Transverse colon (tissue), 4 donors: ENCODE results near the gene ZMIZ1. TPM values are rescaled to one million over a fixed set of nuclear protein-coding genes. Genes with fewer than 3 reads are reported as not detected.
A peak's percentile ranks its signal among the peaks of the same experiment; 100 is the strongest.

Source experiments
- DNase-seq: peaks from one replicate; pipeline ENCODE4 v3.0.0-alpha.2; 2019
- H3K27ac ChIP-seq, 4 donors: fragments of 200-600 bp; sonication (generic); 2 replicates each; pipeline ENCODE4 v1.5.1; 2016 to 2018; ENCODE audit warnings: inconsistent platforms in 4 of 4
- H3K27me3 ChIP-seq: fragments of 200-600 bp; sonication (generic); 2 replicates; pipeline ENCODE4 v1.5.1; 2017; ENCODE audit warnings: inconsistent platforms
- H3K36me3 ChIP-seq, 4 donors: fragments of 200-600 bp; sonication (generic); 2 replicates each; pipeline ENCODE4 v1.5.1; 2017 to 2019; ENCODE audit warnings: inconsistent platforms in 4 of 4
- H3K4me1 ChIP-seq, 4 donors: fragments of 200-600 bp; sonication (generic); 2 replicates each; pipeline ENCODE4 v1.5.1; 2017 to 2020; ENCODE audit warnings: inconsistent platforms in 4 of 4
- H3K4me3 ChIP-seq, 4 donors: fragments of 200-600 bp; sonication (generic); 1 replicate in 1 of 4; 2 replicates in 3 of 4; pipeline versions ENCODE4 v1.5.1 to v1.6.1; 2017 to 2019; ENCODE audit warnings: inconsistent platforms in 4 of 4
- H3K9me3 ChIP-seq, 2 donors: fragments of 200-600 bp; sonication (generic); 2 replicates each; pipeline ENCODE4 v1.5.1; 2017 to 2019; ENCODE audit warnings: inconsistent platforms in 2 of 2
- EP300 ChIP-seq: sonication (generic); formaldehyde crosslinking; IDR thresholded peaks from one replicate; pipeline ENCODE4 v1.6.1; 2017; ENCODE audit warnings: antibody characterized with exemption, low read depth
- POLR2A ChIP-seq: fragments of 450-650 bp; IDR thresholded peaks from one replicate; pipeline ENCODE4 v1.6.1; 2016; ENCODE audit warnings: antibody characterized with exemption, mild to moderate bottlenecking, moderate library complexity
- POLR2AphosphoS5 ChIP-seq, 3 donors: sonication (generic); formaldehyde crosslinking; IDR thresholded peaks; one replicate each; pipeline ENCODE4 v1.6.1; 2016; ENCODE audit warnings: antibody characterized with exemption in 3 of 3
- WGBS, 2 donors: methylation state at CpG; one replicate each; pipeline ENCODE4 v1.1.5; 2018; ENCODE audit warnings: low coverage in 1 of 2; 5-methylcytosine and 5-hydroxymethylcytosine counted together
- in situ Hi-C, 4 donors: fragments of 200-750 bp; cut with MboI; loops; one replicate each; pipeline versions ENCODE4 v1.15.0 to v1.15.1; 2017; ENCODE audit warnings: low sequenced_read_pairs in 3 of 4, low pct_ligation_motif_present in 1 of 4, low pct_unique_long_range_greater_than_20kb in 1 of 4
- intact Hi-C: fragments of 100-400 bp; cut with DNase I; formaldehyde crosslinking; loops from one replicate; pipeline ENCODE4 v1.15.1; 2023; ENCODE audit warnings: low total_unique reads
- total RNA-seq, 4 donors: library from RNA; depleted of rRNA; stranded (reverse); fragments of >200 nt; gene quantifications; one replicate each; pipeline ENCODE4 v1.1.0, GENCODE V29; 2016
- TF ChIP-seq, protein P1 (sequence below), 5 experiments: fragments of 200-600 bp in 3 of 5; fragments of 450-650 bp in 2 of 5; sonication (generic) in 3 of 5; IDR thresholded peaks; 1 replicate in 2 of 5; 2 replicates in 3 of 5; pipeline ENCODE4 v1.5.1; 2016 to 2017; ENCODE audit warnings: antibody characterized with exemption in 5 of 5, inconsistent platforms in 3 of 5, mild to moderate bottlenecking in 2 of 5, moderate library complexity in 1 of 5

Gene ZMIZ1
- total RNA-seq, 4 donors from 2014 or later: 32.0 to 108 (median 63.0) TPM

- no peak for DNase-seq
- peaks cover 37 to 67% (median 54%) of the 10 kb centered on the region in 4 donors for H3K4me1 ChIP-seq
- no peaks in the 10 kb centered on the region for H3K9me3 ChIP-seq
- intact Hi-C loops: no loop called here
- TF ChIP-seq EP300: no peak
- TF ChIP-seq, protein P1, sequence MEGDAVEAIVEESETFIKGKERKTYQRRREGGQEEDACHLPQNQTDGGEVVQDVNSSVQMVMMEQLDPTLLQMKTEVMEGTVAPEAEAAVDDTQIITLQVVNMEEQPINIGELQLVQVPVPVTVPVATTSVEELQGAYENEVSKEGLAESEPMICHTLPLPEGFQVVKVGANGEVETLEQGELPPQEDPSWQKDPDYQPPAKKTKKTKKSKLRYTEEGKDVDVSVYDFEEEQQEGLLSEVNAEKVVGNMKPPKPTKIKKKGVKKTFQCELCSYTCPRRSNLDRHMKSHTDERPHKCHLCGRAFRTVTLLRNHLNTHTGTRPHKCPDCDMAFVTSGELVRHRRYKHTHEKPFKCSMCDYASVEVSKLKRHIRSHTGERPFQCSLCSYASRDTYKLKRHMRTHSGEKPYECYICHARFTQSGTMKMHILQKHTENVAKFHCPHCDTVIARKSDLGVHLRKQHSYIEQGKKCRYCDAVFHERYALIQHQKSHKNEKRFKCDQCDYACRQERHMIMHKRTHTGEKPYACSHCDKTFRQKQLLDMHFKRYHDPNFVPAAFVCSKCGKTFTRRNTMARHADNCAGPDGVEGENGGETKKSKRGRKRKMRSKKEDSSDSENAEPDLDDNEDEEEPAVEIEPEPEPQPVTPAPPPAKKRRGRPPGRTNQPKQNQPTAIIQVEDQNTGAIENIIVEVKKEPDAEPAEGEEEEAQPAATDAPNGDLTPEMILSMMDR (IDR thresholded peaks at IDR 0.05): peak in 3 of 5 experiments; percentile 12 to 24 (median 19)
- in situ Hi-C loops: no loop called here
- no peak overlapping the region for H3K4me3 ChIP-seq
- WGBS, 2 donors: 38 to 64% methylated on average over 4 to 11 of the region's 11 CpGs
- H3K36me3 ChIP-seq: no peaks in the 10 kb centered on the region
- H3K27me3 ChIP-seq: no peaks in the 10 kb centered on the region
- H3K27ac ChIP-seq: peak overlapping the region; percentile 7 to 88 (median 29)
These were observed 36.5 kb downstream of the ZMIZ1 start for GRCh38 chr10:79105150-79105739.

GRCh38 chr10:79105818-79106217, 37.1 kb downstream of the ZMIZ1 start:
- DNase-seq: no peak
- Histone ChIP-seq H3K27ac (peak overlapping the region in 1 of 4 donors; percentile 88), H3K36me3 (peaks cover 0 to 4% (median 0%) of the 10 kb centered on the region in 4 donors), H3K27me3 (no peaks in the 10 kb centered on the region), H3K9me3 (no peaks in the 10 kb centered on the region), H3K4me1 (peaks cover 32 to 64% (median 49%) of the 10 kb centered on the region in 4 donors), H3K4me3 (no peak overlapping the region)
- TF ChIP-seq, protein P1 (IDR thresholded peaks at IDR 0.05): peak in 1 of 5 experiments; percentile 2
- no peak for TF ChIP-seq POLR2A
- in situ Hi-C loops: no loop called here
- intact Hi-C loops: no loop called here
- 62 to 82% methylated on average over 2 to 6 of the region's 6 CpGs for WGBS, 2 donors

DNA sequence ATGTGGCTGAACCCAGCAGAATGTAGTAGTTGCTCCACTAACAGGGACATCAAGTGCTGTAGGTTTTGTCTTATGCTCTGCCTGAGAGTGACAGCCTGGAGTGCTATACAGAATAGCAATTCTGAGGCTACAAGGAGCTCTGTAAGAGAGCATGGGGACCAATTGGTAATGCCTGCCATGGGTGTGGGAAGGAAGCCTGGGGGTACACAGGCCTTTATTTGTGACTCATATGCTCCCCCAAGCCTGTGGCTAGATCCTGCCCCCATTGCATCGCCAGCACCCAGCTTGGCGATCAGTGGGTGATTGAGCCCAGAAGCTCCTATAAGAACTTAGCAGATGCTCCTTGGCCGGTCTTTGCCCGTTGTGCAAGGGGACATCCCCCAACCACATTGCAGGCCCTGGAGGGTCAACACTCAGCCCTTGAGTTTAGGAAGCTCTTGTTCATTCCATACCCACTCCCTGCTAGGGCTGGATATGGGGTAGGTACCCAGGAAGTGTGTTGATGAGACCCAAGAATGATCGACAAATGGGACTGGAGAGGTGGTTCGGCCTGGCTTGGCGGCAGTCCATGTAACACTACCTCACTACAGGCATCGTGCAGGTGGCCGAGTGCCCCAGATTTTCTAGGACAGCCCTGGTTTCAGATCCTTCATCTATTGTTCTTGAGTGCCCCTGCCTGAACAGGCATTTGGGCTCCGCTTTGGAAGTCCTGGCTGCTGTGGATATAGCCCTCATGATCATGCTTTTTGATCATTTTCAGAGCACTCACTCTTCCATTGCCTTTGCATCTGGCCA, 37.7 kb downstream of the ZMIZ1 start:
- no peak for DNase-seq
- Histone ChIP-seq H3K36me3 (peaks cover 0 to 4% (median 0%) of the 10 kb centered on the region in 4 donors), H3K9me3 (no peaks in the 10 kb centered on the region), H3K27ac (peak overlapping the region in 1 of 4 donors; percentile 0), H3K4me3 (no peak overlapping the region), H3K4me1 (peaks cover 32 to 64% (median 45%) of the 10 kb centered on the region in 4 donors), H3K27me3 (no peaks in the 10 kb centered on the region)
- intact Hi-C loops: no loop called here
- in situ Hi-C loops: no loop called here
- 80% methylated on average over 10 of the region's 10 CpGs; no CpG with 5 or more reads in 1 of the 2 donors for WGBS, 2 donors
- TF ChIP-seq, protein P1 (IDR thresholded peaks at IDR 0.05): no peak
- TF ChIP-seq POLR2A: no peak
- TF ChIP-seq EP300: no peak
- TF ChIP-seq POLR2AphosphoS5 (IDR thresholded peaks at IDR 0.05): no peak

GRCh38 chr10:79107736-79108264, 39.0 kb downstream of the ZMIZ1 start:
- Histone ChIP-seq H3K4me3 (no peak overlapping the region), H3K4me1 (peaks cover 30 to 64% (median 43%) of the 10 kb centered on the region in 4 donors), H3K9me3 (no peaks in the 10 kb centered on the region), H3K27ac (peak overlapping the region in 1 of 4 donors; percentile 61), H3K27me3 (no peaks in the 10 kb centered on the region), H3K36me3 (peaks cover 0 to 4% (median 0%) of the 10 kb centered on the region in 4 donors)
- 40 to 78% methylated on average over 1 to 5 of the region's 5 CpGs for WGBS, 2 donors
- TF ChIP-seq, protein P1 (IDR thresholded peaks at IDR 0.05): no peak
- TF ChIP-seq POLR2A: no peak
- TF ChIP-seq POLR2AphosphoS5 (IDR thresholded peaks at IDR 0.05): no peak
- TF ChIP-seq EP300: no peak
- no peak for DNase-seq
- intact Hi-C loops: no loop called here
- in situ Hi-C loops: no loop called here
